COLO668 (cell line): ENCODE data around the gene EVPLL.
"Not testable (repeated sequence)": the region's sequence is repeated elsewhere in the genome, so short reads cannot be mapped to it uniquely, and the experiment has no call there.

Experiments
- DNase-seq: peaks from one replicate; lab custom pipeline; 2025; ENCODE audit not compliant: unreplicated experiment; lab: John Stamatoyannopoulos, UW

Gene EVPLL

DNA sequence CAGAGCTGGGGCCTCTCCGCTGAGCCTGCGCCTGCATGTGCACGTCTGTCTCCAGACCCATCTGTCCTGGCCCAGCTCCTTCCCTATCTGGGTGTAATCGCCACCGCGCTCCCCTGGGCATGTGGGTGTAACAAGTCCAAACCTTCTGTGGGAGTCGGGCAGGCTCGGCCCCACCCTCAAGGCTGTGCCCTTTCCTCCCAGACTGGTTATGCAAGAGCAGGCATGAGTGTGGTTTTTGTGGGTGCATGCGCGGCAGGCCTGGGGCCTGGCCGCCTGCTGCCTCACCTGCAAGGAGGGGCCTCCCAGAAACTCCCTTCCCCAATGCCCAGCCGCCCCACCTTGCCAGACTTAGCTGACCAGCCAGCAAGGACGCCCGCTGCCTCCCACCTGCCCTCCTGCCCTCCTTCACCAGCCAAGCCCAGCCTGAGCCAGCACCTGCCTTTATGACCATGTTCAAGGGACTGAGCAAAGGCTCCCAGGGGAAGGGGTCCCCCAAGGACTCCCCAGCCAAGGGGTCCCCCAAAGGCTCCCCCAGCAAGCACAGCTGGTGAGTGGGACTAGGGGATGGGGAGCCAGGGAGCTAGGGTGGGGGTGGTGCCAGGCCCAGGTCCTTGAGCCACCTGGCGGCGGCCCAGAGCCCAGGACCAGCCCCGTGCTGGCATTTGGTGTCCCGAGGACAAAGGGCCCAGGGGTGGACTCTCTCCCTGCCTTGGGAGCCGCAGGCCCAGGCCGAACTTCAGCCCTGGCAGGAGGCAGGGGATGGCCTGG is at the start of gene EVPLL:
EVPLL (plus strand) TSS at position 342 of the 768 bp plus-strand sequence. CDS start 3,160 bp downstream, outside the sequence.
- no peak for DNase-seq

DNA sequence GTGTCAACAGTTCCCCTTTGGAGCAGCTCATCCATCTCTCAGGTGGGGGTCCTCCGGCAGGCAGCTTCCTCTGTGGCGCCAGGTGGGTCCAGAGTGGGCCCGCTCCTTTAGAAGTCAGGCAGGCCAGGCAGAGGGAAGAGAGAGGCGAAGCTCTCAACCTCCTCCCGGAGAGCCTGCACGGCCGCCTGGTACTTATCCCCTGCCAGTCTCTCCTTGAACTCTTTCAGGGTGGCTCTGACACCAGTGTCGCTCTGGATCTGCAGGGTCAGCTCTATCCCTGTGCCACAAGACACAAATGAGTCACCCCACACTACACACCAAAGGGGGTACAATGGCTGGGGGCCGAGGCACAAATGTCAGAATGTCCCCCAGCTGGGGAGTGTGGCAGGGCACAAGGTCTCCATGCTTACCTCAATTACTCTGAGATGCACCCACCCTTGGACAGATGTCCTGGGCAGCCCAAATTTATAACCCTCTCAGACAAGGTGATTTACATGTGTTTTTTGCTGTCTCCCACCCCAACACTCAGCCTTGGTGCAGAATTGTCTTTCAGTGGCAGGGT is 48.9 kb upstream of the EVPLL start:
- no peak for DNase-seq

DNA sequence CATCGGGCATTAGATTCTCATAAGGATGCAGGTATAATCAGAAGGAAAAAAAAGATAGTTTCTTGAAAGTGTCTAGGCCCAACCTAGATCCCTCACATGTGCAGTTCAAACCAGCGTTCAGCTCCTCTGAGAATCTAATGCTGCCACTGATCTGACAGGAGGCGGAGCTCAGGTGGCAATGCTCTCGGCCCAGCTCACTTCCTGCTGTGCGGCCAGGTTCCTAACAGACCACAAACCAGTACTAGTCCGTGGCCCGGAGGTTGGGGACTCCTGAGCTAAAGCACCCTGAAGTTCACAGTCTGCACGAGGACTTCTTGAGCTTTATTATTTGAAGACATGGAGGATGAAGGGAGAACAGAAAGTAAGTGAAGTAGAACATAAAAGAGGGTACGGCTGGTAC is 45.7 kb upstream of the EVPLL start:
- DNase-seq = no peak

DNA sequence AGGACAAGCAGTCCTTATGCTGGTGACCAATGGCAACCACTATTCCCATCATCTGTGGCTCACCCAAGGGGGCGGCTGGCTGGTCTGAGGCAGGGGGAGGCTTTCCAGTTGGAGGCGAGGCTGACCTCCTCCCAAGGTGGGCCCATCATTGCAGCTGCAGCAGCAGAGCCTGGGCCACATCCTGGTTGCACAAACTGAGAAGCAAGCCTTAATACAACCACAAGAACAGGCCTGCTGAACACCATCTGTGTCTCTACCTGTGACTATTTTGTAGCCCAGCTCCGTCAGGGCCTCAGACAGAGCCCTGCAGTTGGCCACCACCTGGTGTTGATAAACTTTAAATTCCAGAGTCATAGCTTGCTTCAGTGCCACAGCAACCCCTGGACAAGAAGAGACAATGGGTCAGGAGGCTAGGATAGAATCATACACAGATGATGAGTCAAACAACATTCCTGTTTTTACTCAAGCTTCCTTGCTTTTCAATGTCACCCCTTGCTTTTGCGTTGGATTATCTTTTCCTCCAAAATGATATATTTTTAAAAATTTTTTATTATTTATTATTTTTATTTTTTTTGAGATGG is 44.6 kb upstream of the EVPLL start:
- no peak for DNase-seq

DNA sequence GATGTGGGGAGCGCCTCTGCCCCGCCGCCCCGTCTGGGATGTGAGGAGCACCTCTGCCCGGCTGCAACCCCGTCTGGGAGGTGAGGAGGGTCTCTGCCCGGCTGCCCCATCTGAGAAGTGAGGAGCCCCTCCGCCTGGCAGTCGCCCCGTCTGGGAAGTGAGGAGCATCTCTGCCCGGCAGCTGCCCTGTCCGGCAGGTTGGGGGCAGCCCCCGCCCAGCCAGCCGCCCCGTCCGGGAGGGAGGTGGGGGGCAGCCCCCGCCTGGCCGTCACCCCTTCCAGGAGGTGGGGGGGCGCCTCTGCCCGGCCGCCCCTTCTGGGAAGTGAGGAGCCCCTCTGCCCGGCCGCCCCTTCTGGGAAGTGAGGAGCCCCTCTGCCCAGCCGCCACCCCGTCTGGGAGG is 39.4 kb upstream of the EVPLL start:
- not testable (repeated sequence) for DNase-seq

DNA sequence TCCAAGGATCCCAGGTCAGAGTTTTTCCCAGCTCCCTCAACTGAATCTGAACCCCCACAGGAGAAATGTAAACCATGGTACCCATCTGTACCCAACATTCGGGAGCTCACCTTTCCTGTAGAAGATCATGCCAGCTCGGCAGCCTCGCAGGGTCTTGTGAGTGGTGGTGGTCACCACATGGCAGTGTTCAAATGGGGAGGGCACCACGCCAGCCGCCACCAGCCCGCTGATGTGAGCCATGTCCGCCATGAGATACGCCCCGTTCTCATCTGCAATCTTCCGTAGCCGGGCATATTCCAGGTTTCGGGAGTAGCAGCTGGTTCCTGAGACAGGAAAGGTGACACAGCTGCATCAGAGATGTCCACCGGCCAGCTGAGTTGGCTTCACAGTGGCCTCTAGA is 37.6 kb upstream of the EVPLL start:
- no peak for DNase-seq

DNA sequence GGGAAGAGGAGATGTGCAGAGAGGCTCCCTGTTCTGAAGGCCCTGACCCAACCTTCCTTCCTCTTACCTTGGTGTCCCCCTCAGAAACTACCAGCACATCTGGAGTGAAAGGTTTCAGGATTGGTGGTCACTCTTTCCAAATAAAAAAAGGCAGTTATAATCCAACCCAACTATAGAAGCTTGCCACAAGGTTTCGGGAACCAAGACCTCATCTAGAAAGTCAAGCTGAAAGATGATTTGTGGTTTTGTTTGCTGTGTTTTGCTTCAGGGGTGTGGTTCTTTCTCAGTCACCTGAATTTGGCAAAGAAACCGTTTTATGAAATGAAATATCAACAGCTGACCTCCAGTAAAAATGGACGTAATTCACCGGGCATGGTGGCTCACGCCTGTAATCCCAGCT is 33.6 kb upstream of the EVPLL start:
- no peak for DNase-seq

DNA sequence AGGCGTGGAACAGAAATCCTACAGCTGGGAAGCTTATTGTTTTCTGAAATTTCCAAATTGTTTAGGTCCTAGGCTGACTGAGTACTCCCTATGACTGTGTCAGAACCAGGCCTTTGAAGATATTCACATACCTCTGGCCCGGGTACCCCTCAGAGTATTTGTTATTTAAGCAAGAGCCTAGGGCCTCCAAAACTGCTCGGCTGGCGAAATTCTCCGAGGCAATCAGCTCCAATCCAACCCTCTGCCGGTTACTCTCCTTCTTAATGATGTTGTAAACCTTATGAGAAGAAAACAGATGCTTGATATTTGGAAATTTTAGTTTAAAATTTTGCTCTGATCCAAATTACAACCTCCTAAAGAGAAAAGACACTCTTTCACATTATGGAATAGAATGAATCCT is 24.0 kb upstream of the EVPLL start:
- DNase-seq = no peak

DNA sequence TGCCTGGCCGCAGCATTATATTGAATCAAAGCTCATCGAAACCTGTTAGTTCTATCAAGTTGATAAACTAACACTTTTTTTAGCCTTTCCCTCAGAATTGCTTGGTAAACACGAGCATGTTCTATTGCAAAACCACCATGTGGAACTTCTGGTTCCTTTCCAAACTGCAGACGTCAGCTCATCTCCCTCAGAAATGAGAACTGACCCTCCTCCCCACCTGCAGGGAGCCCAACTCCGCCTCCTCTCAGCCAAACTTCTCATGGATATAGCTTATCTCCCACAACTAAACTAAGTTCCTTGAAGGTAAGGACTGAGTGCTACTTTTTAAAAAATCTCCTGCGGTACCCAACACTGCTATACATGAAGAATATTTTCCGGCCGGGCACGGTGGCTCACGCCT is 21.0 kb upstream of the EVPLL start:
- DNase-seq = no peak

DNA sequence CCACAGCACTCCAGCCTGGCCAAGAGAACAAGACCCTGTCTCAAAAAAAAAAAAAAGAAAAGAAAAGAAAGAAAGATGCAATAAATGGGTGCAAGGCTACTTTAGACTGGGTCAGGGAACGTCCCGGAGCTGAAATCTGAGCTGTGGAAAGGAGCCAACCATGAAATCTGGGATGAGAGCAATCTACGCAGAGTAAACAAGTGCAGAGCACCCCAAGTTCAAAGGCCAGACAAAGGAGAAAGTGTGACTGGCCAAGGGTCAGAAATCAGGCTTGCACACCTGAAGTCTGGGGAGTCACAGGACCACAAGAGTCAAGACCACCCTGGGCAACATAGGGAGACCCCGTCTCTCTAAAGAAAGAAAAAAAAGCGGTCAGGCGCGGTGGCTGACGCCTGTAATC is 17.1 kb upstream of the EVPLL start:
- DNase-seq = no peak

DNA sequence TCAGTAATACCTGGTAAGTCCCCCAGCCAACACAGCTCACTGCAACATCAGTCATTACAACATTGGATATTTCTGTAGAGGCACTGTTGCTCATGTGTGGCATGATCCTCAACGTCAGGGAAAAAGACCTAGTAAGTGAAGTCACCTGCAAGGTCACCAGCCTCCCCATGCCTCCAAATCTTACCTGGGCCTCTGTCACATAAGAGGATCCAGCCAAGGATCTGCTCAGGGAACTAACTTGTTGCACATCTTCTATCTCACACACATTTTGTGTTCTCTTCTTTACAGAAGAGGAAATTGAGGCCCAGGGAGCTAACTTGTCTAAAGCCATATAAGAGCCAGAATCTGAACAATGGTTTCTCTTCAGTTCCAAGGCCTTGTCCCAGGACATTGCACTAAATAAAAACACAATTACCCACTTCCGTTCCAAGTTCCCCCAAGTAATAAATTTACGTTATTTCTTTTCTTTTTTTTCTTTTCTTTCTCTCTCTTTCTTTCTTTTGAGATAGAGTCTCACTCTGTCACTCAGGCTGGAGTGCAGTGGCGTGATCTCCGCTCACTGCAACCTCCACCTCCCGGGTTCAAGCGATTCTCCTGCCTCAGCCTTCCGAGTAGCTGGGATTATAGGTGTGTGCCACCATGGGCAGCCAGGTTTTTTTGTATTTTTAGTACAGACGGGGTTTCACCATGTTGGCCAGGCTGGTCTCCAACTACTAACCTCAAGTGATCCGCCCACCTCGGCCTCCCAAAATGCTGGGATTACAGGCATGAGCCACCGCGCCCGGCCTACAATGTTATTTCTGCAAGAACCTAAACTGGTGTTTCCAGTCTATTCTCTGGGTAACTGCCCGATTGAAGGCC is 15.5 kb upstream of the EVPLL start:
- DNase-seq = no peak

DNA sequence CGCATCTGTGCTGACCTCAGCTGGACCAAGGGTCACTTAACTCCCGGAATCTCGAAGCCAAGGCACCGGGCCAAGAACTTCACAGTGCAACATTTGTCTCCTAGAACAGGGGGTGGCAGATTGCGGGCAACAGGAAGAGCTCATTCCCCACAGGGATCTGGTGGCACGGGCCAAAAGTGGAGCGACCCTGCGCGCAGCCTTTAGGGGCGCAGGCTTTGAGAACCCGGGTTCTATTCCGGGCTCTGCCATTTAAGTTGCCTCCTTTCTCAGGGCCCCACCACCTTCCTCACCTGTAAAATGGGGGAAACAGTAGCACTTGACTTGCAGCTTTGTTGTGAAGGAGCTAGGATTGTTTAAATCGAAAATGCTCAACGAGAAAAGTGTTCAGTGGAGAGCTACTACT is 14.9 kb upstream of the EVPLL start:
- peak; percentile 11 for DNase-seq

DNA sequence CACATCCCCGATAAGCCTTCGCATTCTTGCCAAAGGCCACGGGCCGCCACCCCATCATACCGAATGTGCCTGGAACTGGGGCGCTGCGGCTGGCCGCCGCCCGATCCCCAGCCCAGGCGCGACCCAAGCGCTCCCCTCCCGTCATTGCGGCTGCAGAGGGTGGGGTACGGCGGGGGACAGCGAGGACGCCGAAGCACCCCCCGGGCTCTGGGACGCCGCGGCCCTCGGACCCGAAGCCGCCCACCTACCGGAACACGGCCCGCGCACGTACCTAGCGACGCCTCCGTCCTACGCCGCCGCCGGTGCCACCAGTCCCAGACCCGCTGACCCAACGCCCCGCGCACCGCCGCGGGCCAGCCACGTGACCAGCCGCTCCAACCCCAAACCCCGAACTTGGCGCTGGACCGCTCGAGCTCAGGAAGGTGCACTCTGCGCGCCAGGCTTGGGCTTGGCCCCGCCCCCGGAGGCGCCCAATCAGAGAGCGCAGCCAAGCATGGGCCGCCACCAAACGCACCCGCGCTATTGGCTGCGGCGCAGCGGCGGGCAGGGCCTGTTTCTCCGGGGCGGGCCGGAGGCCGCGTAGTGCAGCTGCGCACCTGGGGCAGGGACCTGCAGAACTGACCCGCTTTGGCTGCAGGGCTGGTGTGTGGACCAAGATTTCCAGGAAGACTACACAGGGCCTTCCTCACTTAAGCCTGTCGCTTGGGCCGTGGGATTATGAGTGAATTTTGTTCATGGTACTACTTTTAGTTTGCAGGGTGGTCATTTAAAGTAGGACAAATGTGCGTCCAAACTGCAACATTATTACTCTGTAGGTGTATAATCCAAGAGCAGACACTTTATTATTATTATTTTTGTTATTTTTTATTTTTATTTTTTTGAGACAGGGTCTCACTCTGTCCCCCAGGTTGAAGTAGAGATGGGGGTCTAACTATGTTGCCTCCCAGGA is 14.2 kb upstream of the EVPLL start, which contains the start of gene SHMT1:
SHMT1 (minus strand) TSS at position 450 of the 949 bp plus-strand sequence. CDS start 7,569 bp downstream, outside the sequence.
- DNase-seq = peak; percentile 92

DNA sequence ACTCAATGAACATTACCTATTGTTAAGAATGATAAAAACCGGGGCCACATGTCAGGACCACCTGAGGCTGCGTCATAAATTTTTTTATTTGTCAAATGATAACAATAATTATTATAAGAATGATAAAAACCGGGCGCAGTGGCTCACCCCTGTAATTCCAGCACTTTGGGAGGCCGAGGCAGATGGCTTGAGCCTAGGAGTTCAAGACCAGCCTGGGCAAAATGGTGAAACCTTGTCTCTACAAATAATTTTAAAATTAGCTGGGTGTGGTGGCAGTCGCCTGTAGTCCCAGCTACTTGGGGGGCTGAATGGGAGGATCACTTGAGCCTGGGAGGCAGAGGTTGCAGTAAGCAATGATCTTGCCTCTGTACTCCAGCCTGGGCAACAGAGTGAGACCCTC is 13.4 kb upstream of the EVPLL start:
- DNase-seq = no peak

DNA sequence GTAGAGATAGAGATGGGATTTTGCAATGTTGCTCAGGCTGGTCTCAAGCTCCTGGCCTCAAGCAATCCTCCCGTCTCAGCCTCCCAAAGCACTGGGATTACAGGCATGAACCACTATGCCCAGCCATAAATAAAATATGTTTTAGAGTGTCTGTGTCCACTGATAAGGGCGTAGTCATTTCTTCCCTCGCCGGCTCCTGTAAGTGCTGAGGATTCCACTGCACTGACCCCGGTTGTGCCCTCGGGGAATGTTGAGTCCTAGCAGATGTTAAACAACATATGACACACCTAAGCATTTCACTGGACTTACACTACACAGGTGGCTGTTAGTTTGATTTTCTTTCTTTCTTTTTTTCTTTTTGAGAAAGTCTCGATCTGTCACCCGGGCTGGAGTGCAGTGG is 8.6 kb upstream of the EVPLL start:
- no peak for DNase-seq

DNA sequence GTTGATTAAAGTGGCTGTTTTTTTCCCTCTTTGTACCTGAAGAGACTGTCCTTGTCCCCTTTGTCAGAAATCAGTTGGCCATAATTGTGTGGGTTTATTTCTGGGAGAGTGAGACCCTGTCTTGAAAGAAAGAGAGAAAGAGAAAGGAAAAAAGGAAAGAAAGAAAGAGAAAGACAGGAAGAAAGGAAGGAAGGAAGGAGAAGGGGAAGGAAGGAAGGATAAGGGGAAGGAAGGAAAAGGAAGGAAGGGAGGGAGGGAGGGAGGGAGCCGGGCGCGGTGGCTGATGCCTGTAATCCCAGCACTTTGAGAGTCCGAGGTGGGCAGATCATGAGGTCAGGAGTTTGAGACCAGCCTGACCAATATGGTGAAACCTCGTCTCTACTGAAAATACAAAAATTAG is 6.8 kb upstream of the EVPLL start:
- no peak for DNase-seq

DNA sequence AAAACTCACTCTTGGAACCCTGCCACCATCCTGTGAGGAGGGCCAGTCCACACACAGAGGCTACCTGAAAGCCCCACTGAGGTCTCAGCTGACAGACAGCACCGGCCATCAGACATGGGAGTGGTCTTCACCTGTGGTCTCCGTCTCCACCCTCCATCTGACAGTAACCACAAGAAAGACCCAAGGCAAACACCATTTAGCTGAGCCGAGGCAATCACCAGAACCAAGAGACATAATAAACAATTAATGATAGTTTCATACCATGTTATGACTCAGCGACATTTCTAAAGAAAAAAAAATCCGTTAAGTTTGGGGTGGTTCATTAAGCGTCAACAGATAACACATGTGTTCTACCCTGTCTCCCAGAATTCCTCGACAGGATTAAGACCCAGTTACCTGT is 6.1 kb upstream of the EVPLL start:
- no peak for DNase-seq

DNA sequence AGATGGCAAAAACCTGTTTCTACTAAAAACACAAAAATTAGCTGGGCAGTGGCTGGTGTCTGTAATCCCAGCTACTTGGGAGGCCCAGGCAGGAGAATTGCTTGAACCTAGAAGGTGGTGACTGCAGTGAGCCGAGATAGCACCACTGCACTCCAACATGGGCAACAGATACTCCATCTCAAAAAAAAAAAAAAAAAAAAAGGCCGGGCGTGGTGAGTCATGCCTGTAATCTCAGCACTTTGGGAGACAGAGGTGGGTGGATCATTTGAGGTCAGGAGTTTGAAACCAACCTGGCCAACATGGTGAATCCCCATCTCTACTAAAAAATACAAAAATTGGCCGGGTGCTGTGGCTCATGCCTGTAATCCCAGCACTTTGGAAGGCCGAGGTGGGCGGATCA is 4.4 kb upstream of the EVPLL start:
- not testable (repeated sequence) for DNase-seq

DNA sequence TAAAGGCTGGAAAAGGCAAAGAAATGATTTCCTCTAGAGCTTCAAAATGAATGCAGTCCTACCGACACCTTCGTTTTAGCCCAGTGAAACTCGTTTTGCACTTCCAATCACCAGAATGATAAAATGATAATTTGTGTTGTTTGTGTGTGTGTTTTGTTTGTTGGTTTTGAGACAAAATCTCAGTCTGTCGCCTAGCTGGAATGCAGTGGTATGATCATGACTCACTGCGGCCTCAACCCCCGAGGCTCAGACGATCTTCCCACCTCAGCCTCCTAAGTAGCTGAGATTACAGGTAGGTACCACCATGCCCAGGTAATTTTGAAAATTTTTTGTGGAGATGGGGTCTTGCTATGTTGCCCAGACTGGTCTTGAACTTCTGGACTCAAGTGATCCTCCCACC is 3.4 kb upstream of the EVPLL start:
- DNase-seq = no peak

DNA sequence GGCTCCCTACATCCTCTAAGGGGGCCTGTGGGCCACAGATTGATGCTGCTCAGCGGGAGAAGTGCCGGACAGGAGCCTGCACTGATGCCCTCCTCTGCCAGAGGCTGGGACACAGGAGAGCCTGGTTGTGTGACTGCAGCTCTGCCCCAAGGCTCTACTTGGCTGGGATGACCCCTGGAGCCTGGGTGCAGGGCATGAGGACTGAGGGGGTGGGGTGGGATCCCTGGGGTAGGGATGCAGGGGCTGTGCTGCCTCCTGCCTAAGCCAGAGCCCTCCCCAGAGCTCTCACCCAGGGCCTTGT is 577 bp downstream of the EVPLL start:
- DNase-seq = no peak

DNA sequence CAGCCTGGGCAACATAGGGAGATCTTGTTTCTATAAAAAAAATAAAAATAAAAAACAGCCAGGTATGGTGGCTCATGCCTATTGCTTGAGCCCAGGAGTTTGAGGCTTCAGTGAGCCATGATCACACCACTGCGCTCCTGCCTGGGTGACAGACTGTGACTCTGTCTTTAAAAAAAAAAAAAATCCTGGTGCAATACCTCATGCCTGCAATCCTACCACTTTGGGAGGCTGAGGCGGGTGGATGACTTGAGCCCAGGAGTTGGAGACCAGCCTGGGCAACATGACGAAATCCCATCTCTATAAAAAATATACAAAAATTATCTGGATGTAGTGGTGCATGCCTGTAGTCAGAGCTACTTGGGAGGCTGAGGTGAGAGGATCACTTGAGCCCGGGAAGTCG is 1.0 kb downstream of the EVPLL start:
- DNase-seq = not testable (repeated sequence)
